Spinal cord (tissue), 10 donors: ENCODE results near the gene TXK. TPM values are rescaled to one million over a fixed set of nuclear protein-coding genes. Genes with fewer than 3 reads are reported as not detected.

ENCODE experiments used
- DNase-seq, 6 donors: peaks; one replicate each; pipeline versions ENCODE4 v3.0.0 to v3.0.0-alpha.2; 2013 to 2015; ENCODE audit warnings: low spot score in 6 of 6, low read depth in 4 of 6
- H3K27ac ChIP-seq: one replicate; pipeline ENCODE4 v1.5.1; 2013; ENCODE audit warnings: low read depth, low read length, control low read depth
- H3K27me3 ChIP-seq: one replicate; pipeline ENCODE4 v1.6.1; 2013; ENCODE audit warnings: low read length; ENCODE audit not compliant: control insufficient read depth, insufficient read depth
- H3K36me3 ChIP-seq: one replicate; pipeline ENCODE4 v1.6.1; 2013; ENCODE audit warnings: low read length; ENCODE audit not compliant: control insufficient read depth, insufficient read depth
- H3K4me1 ChIP-seq: one replicate; pipeline ENCODE4 v1.6.1; 2013; ENCODE audit warnings: low read length; ENCODE audit not compliant: control insufficient read depth, insufficient read depth
- H3K4me3 ChIP-seq: one replicate; pipeline ENCODE4 v1.5.1; 2013; ENCODE audit warnings: low read depth, low read length, control low read depth
- H3K9me3 ChIP-seq: one replicate; pipeline ENCODE4 v1.6.1; 2013; ENCODE audit warnings: low read length; ENCODE audit not compliant: control insufficient read depth, insufficient read depth
- WGBS: methylation state at CpG from one replicate; pipeline ENCODE4 v1.1.5; 2013; ENCODE audit warnings: missing lambda C conversion rate; ENCODE audit not compliant: insufficient coverage; 5-methylcytosine and 5-hydroxymethylcytosine counted together
- polyA plus RNA-seq, 2 donors: library from polyadenylated mRNA; unstranded; fragments of 120-200 nt; gene quantifications; one replicate each; pipeline ENCODE4 v1.2.1, GENCODE V29; 2013; ENCODE audit not compliant: insufficient read length in 2 of 2
- total RNA-seq, 2 donors: library from RNA; depleted of rRNA in 1 of 2; stranded (reverse); fragments of 120-200 nt in 1 of 2; fragments of >200 nt in 1 of 2; gene quantifications; one replicate each; pipeline versions ENCODE4 v1.2.3 to v1.2.4, GENCODE V29; 2013 to 2014
- donor health status: healthy.

The TXK gene
- total and polyA plus RNA-seq, 4 donors: 0.35 to 2.3 (median 1.2) TPM

GRCh38 chr4:48090621-48091020 lies 43.4 kb downstream of the TXK start:
- Histone ChIP-seq H3K9me3 (no peaks in the 10 kb centered on the region), H3K36me3 (no peaks in the 10 kb centered on the region), H3K4me1 (no peaks in the 10 kb centered on the region), H3K4me3 (no peak overlapping the region), H3K27me3 (no peaks in the 10 kb centered on the region), H3K27ac (no peak overlapping the region)
- no peak for DNase-seq
- WGBS: 71% methylated on average over 4 of the region's 5 CpGs

- no peaks in the 10 kb centered on the region for H3K27me3 ChIP-seq
- no peak overlapping the region for H3K27ac ChIP-seq
- no peaks in the 10 kb centered on the region for H3K9me3 ChIP-seq
- WGBS: 47% methylated on average over 4 of the region's 8 CpGs
- no peak overlapping the region for H3K4me3 ChIP-seq
- H3K36me3 ChIP-seq: no peaks in the 10 kb centered on the region
- H3K4me1 ChIP-seq: no peaks in the 10 kb centered on the region
- DNase-seq: no peak
Observed at GRCh38 chr4:48085821-48086589, 48.0 kb downstream of the TXK start.

GRCh38 chr4:48082956-48083355 lies 51.1 kb downstream of the TXK start:
- Histone ChIP-seq H3K4me3 (no peak overlapping the region), H3K36me3 (no peaks in the 10 kb centered on the region), H3K27me3 (no peaks in the 10 kb centered on the region), H3K9me3 (no peaks in the 10 kb centered on the region), H3K27ac (no peak overlapping the region), H3K4me1 (no peaks in the 10 kb centered on the region)
- WGBS: 70% methylated on average over 2 of the region's 2 CpGs
- DNase-seq: no peak

- no CpG with 5 or more reads among the region's 1 CpG for WGBS
- Histone ChIP-seq H3K9me3 (no peaks in the 10 kb centered on the region), H3K27ac (no peak overlapping the region), H3K36me3 (no peaks in the 10 kb centered on the region), H3K4me3 (no peak overlapping the region), H3K27me3 (no peaks in the 10 kb centered on the region), H3K4me1 (no peaks in the 10 kb centered on the region)
- no peak for DNase-seq
Observed at GRCh38 chr4:48081196-48081595, 52.9 kb downstream of the TXK start.

DNA sequence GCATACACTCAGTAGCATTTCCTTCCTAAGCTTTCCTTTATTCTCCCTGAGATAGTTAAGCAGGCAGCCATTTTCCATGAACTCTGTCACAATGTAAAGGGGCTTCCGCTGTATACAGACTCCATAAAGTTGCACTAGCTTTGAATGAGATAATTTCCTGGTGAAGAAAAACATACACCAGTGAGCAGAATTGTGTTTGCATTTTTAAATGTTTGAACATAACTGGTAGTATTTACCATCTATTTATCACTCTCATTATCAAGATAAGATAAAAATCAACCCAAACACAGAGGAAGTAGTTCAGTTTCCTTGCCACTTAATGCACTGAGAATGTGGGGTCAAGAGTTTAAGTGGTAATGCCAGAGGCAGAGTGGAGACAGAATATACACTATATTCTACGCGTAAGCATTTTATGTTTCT lies 54.1 kb downstream of the TXK start:
- no CpG with 5 or more reads among the region's 3 CpGs for WGBS
- DNase-seq: peak in 1 of 6 donors; percentile 7
- H3K27me3 ChIP-seq: no peaks in the 10 kb centered on the region

GRCh38 chr4:48078862-48079655 lies 55.0 kb downstream of the TXK start:
- 100% methylated on average over 1 of the region's 5 CpGs for WGBS
- no peak for DNase-seq
- no peaks in the 10 kb centered on the region for H3K36me3 ChIP-seq
- H3K27ac ChIP-seq: no peak overlapping the region
- H3K4me3 ChIP-seq: no peak overlapping the region
- no peaks in the 10 kb centered on the region for H3K4me1 ChIP-seq
- no peaks in the 10 kb centered on the region for H3K27me3 ChIP-seq
- no peaks in the 10 kb centered on the region for H3K9me3 ChIP-seq

More for the DNA sequence above, 54.1 kb downstream of the TXK start:
- H3K27ac ChIP-seq: no peak overlapping the region
- no peak overlapping the region for H3K4me3 ChIP-seq
- no peaks in the 10 kb centered on the region for H3K9me3 ChIP-seq
- no peaks in the 10 kb centered on the region for H3K4me1 ChIP-seq
- H3K36me3 ChIP-seq: no peaks in the 10 kb centered on the region

DNA sequence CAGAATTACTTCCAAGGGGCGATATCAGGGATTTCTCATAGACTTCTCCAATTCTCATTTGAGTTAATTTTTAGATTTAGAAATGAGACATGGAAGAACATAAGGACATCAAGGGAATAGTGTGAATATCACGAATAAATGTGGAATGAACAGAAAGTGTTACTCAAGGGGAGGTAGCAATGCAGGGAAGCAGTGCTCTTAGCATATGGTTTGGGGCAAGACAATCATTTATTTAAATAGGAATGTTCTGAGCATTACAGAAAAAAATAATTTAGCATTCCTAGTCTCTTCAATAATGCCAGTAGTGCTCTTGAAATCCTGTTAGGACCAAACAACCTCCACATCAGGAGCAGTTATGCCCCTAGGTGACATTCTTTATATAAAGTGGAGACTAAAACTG lies 55.6 kb downstream of the TXK start:
- Histone ChIP-seq H3K27ac (no peak overlapping the region), H3K4me1 (no peaks in the 10 kb centered on the region), H3K36me3 (no peaks in the 10 kb centered on the region), H3K9me3 (no peaks in the 10 kb centered on the region), H3K27me3 (no peaks in the 10 kb centered on the region), H3K4me3 (no peak overlapping the region)
- no CpG with 5 or more reads among the region's 2 CpGs for WGBS
- DNase-seq: no peak

DNA sequence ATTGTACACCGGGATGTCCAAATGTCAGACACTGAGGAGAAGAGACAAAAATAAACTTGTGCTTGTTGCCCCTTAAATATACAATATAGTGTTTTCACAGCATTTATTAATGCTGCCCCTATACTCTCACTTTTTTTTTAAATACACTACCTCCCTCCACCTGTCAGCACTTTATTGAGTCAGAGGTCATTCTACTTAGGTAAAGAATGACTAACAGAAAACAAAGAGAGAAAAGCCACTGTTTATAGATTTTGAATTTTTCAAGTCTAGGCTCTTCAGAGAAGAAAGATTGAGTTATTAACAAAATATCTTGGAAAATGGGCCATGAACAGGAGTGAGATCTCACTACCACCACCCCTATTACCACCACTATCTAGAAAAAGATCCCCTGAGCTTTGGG lies 59.4 kb downstream of the TXK start:
- Histone ChIP-seq H3K27ac (no peak overlapping the region), H3K9me3 (no peaks in the 10 kb centered on the region), H3K36me3 (no peaks in the 10 kb centered on the region), H3K27me3 (no peaks in the 10 kb centered on the region), H3K4me1 (no peaks in the 10 kb centered on the region), H3K4me3 (no peak overlapping the region)
- WGBS: no CpG with 5 or more reads among the region's 1 CpG
- no peak for DNase-seq

DNA sequence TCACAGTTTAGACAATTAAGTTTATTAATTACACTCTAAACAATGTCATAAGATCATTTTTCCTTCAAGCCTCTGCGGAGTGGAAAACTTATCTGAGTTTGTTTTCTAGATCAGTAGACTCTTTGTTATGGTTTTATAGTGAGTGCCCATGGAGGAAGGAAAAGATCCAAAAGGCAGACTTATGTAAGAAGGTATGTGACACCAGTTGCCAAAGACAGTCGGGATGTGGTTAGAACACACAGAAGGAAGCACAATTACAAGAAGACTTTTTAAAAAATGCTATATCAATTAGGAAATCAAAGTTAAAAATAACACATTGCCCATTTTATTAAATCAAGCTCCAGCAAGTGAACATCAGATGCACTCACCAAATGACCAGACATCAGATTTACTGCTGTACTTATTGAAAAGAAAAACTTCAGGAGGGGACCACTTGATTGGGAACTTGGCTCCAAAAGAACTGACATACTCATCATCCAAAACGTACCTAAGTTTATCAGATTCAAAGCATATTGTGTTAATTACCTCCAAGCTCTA lies 60.4 kb downstream of the TXK start:
- Histone ChIP-seq H3K4me1 (no peaks in the 10 kb centered on the region), H3K27me3 (no peaks in the 10 kb centered on the region), H3K27ac (no peak overlapping the region), H3K36me3 (no peaks in the 10 kb centered on the region), H3K9me3 (no peaks in the 10 kb centered on the region), H3K4me3 (no peak overlapping the region)
- DNase-seq: no peak
- 100% methylated on average over 1 of the region's 3 CpGs for WGBS
